ENCODE data around the gene UNC5B.

GRCh38 chr10:71231206-71231605, 18.8 kb downstream of the UNC5B start:
- TF ChIP-seq POLR2A (IDR thresholded peaks at IDR 0.05) (no peak), CTCF (IDR thresholded peaks at IDR 0.05) (no peak)

Measured in tibial nerve (tissue), 3 donors.